OCI-M2 (cell line): ENCODE data around the gene ATOSA.

Source experiments
- DNase-seq: peaks from one replicate; lab custom pipeline; 2025; ENCODE audit not compliant: unreplicated experiment; lab: John Stamatoyannopoulos, UW

ATOSA gene

DNA sequence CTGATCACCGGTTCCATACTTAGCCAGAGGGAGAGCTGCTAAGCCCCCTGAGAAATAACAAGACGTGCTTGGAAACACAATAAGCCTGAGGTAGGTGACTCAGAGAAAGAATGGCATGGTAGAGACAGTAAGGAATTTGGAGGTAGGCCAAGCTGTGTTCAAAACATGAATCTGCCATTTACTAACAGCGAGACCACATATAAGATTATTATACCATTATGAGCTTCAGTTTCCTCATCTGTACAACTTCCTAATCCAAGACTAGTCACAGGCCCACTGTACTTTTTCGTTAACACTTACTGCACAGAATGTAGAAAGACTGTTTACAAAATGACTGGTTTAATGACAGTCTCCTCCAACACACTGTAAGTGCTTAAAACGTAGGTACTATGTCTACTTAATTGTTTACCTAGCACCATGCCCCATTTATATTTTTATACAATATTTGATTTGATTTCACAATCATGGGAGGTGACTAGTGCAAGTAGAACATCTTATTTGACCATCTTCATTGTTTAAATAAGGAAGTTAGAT is 25.7 kb downstream of the ATOSA start:
- DNase-seq = no peak

DNA sequence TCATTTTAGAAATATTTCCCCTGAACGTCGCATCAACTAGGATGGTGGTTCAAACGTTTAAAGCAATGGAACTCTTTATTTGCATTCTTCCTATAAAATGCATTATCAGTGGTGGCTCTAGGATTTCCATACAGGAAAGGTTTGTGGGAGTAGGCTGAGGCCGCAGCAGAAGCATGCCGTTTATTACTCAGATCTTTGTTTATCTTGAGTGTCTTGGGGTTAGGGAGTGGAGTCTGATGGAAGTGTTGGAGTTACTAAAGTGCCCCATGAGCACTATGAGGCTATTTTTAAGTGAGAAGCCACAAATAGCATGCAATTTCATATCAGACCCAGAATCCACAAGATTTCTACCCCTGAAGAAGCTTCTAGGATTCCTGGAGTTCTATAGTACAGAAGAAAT is 26.2 kb downstream of the ATOSA start:
- no peak for DNase-seq

DNA sequence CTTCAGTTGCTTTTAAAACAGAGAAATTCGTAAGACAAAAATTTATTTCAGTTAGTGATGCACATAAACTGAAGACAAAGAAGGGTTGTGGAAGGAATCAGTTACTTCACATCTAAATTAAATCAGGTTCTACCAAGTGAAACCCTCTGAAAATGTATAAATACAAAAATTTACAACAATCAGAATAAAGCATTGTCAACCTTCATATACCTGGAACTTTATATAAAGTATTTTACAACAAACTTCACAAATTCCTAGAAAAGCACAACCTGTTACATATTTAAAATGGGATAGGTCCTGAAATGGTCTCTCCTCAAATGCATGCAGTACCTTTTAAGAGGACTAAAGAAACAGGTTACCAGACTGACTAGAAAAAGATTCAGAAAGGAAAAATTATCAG is 26.9 kb downstream of the ATOSA start:
- DNase-seq = no peak

DNA sequence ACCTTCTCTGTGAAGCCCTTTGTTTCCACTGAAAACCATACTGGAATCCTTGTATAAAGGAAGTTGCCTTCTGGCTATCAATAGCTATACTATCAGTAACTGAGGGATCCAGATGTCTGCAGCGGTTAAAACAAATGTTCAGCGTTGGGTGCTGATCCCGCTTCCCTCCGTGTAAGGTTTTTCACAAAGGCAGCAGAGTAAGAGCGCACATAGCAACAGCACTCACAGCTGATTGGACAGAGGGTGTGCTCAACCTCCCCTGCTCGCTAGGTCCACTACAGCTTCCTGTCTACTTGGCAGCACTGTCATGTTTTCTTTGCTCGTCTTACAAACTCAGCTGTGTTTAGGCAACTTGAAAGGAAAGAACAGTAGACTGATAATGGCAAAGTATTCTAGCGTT is 27.3 kb downstream of the ATOSA start:
- DNase-seq = peak; percentile 73

DNA sequence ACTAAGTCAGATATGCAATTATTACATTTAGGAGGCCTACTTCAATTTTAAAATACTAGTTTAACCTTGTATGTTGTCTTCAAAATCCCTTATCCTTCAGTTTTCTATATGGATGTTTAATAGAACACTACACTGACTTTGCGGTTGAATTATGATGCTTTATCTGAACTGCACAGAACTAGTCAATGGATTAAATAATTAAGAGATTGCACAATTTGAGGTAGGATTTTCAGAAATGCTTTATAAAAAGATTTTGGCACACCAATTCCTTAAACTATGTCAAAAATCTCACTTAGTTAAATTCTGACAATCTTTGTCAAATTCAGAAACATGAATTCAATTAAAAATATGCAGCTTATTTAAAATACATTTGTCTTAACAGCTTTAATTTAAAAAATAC is 28.1 kb downstream of the ATOSA start:
- DNase-seq = no peak

DNA sequence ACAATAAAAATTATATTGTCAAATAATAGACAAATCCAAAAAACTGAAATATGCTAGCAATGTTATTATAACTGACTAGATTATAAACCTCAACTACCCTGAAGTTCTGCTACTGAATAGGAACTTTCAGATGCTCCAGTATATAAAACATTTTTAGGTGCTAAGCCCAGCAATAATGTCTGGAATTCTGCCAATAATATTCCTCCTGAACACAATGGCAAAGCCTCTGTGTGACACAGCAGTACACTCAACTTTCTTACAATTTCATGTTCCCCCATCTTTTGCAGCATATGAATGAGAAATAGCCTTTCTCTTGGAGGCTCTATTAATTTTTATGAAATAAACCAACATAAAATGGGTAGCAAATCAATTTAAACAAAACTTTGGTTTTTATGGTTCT is 29.5 kb downstream of the ATOSA start:
- no peak for DNase-seq

DNA sequence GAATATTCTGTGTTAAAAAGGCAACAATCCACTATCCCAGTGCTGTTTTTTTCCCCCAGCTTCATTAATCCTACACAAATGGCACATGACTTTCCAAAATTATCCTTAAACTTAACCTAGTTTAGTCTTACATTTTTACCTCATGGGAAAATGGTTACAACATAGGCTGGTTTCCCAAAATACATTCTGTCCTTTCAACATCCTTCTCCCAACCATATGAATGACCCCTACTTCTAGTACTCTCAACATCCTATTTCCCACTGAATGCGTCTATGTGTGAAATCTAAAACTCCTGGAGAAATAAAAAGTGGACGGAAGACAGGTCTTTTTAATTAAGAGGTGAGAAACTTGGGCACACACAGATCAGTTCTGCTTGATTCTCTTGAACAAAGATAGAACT is 33.3 kb downstream of the ATOSA start:
- DNase-seq = no peak

DNA sequence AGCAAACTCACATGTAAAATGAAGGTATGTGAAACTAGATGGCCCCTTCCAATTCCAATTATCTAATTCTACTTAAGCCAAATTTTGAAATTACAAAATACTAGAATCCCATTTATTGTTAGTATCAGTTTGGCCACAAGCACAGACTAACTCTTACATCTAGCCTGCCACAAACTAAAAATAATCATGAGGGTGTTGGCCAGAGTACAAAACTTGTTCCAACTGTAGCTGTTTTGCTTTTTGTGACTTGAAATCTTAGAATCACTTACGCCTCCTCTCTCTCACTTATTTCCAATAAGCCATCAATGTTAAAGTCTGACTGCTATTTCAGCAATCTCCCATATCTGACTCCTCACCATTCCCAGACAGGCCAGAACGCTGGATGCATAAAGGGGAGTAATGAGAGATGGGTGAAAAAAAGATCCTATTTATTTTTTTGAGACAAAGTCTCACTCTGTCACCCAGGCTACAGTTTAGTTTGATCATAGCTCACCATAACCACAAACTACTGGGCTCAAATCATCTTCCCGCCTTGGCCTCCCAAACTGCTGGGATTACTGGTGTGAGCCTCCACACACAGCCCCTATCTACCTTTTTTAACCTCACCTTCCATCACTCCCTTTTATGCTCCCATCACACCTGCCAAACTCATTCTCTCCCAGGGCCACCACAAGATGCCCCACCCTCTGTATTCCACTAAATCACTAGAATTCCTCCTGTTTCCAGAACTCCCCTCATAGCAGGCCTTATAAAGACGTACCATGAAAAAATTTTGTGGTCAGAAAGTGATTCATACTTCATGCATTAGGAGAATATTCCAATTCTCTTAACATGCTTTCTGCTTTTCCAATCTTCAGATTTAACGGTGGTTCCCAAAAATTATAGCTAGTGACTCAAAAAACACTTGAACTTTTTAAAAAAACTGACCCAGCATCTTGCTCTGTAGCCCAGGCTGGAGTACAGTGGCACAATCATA is 36.5 kb downstream of the ATOSA start:
- DNase-seq = no peak

DNA sequence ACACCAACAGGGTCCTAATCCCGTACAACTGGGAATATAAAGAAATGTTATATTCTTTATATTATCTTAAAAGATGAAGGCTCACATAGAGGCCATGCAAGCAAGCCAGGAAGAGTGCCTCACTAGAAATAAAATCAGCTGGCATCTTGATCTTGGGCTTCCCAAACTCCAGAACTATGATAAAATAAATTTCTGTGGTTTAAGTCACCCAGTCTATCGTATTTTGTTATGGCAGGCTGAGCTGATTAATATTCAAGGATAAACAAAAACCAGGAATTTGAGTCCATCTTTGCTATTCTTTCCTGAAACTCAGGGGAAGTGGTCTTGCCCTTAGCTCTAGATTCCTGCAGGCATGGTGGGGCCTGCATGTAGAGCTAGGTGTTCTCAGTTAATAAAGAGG is 42.7 kb downstream of the ATOSA start:
- no peak for DNase-seq

DNA sequence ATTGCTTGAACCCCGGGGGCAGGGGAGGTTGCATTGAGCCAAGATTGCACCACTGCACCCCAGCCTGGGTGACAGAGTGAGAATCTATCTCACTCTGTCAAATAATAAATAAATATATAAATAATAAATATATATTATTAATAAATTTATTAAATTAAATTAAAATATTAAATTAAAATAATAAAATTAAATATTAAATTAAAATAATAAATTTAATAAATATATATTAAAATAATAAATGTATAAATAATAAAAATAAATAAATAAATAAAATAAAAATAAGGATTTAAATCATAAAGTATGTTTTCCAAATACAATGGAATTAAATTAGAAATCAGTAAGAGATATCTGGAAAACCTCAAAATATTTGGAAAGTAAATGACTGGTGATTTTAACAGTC is 43.3 kb downstream of the ATOSA start:
- no peak for DNase-seq
